ENCODE results near the gene DENND1A. TPM values are rescaled to one million over a fixed set of nuclear protein-coding genes. Genes with fewer than 3 reads are reported as not detected.

DENND1A gene
- total RNA-seq, 1 donor from 2014 or later = 13.9 TPM

DNA sequence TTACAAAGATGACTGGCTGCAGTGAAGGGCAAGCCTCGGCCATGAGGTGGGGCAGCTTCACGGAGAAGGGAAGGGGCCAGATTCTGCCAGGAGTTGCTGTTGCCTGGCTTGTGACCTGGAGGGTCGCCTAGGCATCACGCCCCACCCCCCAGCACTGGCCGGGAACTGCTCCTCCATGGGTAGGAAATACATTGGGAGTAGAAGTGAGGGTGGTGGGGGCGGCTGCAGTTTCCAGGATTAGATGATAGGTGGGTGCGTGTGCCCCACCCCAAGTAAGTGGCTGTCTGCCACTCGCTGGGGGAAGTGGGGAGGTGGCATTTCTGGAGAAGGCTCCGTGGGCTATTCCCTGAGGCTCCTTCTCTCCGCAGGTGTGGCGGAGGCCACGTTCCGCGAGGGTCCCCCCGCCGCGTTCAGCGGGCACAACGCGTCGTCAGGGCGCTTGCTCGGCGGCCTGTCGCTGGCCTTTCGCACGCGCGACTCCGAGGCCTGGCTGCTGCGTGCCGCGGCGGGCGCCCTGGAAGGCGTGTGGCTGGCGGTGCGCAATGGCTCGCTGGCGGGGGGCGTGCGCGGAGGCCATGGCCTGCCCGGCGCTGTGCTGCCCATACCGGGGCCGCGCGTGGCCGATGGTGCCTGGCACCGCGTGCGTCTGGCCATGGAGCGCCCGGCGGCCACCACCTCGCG lies 557.0 kb downstream of the DENND1A start:
- no peak for DNase-seq
- peaks cover 18% of the 10 kb centered on the region for H3K27me3 Mint-ChIP-seq (ENCODE audit: unreplicated experiment)
- peaks cover 14% of the 10 kb centered on the region for H3K4me1 Mint-ChIP-seq (ENCODE audit: low read depth, unreplicated experiment)
- TF ChIP-seq, protein P1, sequence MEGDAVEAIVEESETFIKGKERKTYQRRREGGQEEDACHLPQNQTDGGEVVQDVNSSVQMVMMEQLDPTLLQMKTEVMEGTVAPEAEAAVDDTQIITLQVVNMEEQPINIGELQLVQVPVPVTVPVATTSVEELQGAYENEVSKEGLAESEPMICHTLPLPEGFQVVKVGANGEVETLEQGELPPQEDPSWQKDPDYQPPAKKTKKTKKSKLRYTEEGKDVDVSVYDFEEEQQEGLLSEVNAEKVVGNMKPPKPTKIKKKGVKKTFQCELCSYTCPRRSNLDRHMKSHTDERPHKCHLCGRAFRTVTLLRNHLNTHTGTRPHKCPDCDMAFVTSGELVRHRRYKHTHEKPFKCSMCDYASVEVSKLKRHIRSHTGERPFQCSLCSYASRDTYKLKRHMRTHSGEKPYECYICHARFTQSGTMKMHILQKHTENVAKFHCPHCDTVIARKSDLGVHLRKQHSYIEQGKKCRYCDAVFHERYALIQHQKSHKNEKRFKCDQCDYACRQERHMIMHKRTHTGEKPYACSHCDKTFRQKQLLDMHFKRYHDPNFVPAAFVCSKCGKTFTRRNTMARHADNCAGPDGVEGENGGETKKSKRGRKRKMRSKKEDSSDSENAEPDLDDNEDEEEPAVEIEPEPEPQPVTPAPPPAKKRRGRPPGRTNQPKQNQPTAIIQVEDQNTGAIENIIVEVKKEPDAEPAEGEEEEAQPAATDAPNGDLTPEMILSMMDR (IDR thresholded peaks at IDR 0.05; ENCODE audit: partially characterized antibody, unreplicated experiment) = no peak
- H3K9me3 Mint-ChIP-seq (ENCODE audit: unreplicated experiment) = peaks cover 4% of the 10 kb centered on the region
- no peak overlapping the region for H3K27ac Mint-ChIP-seq (ENCODE audit: unreplicated experiment)
- peak overlapping the region; percentile 34 for H3K4me3 Mint-ChIP-seq (ENCODE audit: unreplicated experiment)
- H3K36me3 Mint-ChIP-seq (ENCODE audit: unreplicated experiment) = no peaks in the 10 kb centered on the region

DNA sequence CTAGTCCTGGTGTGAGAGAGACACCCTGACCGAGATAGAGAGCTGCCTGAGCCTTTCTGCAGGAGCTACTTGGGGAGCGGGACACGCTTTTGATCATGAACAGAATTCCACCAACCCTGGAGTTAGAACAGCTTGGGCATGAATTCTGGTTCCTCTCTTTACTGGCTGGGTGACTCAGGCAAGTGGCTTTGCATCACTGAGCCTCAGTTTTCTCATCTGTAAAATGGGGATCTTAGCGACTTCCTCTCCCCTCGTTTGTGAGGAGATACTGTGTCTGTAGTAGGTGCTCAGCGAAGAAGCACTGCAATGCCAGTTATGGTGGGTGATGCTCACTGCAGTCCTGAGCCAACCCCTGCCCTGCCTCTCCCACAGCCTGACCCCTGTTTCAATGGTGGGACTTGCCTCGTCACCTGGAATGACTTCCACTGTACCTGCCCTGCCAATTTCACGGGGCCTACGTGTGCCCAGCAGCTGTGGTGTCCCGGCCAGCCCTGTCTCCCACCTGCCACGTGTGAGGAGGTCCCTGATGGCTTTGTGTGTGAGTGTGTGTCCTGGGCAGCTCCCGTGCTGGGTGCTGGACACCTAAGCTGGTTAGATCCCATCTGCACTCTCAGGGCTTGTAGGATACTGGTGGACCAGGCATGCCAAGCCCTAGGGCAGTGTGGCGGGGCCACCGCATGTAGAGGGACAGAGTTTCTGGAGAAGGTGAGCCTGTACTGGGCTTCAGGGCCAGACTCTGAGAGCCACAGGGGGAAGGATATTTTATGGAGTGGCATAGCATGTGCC lies 557.9 kb downstream of the DENND1A start:
- TF ChIP-seq, protein P1 (IDR thresholded peaks at IDR 0.05; ENCODE audit: partially characterized antibody, unreplicated experiment) = no peak
- H3K4me3 Mint-ChIP-seq (ENCODE audit: unreplicated experiment) = peak overlapping the region; percentile 34
- no peaks in the 10 kb centered on the region for H3K36me3 Mint-ChIP-seq (ENCODE audit: unreplicated experiment)
- peaks cover 10% of the 10 kb centered on the region for H3K4me1 Mint-ChIP-seq (ENCODE audit: low read depth, unreplicated experiment)
- H3K27me3 Mint-ChIP-seq (ENCODE audit: unreplicated experiment) = peaks cover 19% of the 10 kb centered on the region
- peaks cover 4% of the 10 kb centered on the region for H3K9me3 Mint-ChIP-seq (ENCODE audit: unreplicated experiment)
- no peak overlapping the region for H3K27ac Mint-ChIP-seq (ENCODE audit: unreplicated experiment)
- no peak for DNase-seq

DNA sequence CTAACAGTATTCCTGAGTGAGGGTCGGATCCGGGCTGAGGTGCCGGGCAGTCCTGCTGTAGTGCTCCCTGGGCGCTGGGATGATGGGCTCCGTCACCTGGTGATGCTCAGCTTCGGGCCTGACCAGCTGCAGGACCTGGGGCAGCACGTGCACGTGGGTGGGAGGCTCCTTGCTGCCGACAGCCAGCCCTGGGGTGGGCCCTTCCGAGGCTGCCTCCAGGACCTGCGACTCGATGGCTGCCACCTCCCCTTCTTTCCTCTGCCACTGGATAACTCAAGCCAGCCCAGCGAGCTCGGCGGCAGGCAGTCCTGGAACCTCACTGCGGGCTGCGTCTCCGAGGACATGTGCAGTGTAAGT lies 558.7 kb downstream of the DENND1A start:
- peaks cover 19% of the 10 kb centered on the region for H3K27me3 Mint-ChIP-seq (ENCODE audit: unreplicated experiment)
- H3K36me3 Mint-ChIP-seq (ENCODE audit: unreplicated experiment) = no peaks in the 10 kb centered on the region
- DNase-seq = no peak
- no peak overlapping the region for H3K4me3 Mint-ChIP-seq (ENCODE audit: unreplicated experiment)
- TF ChIP-seq, protein P1 (IDR thresholded peaks at IDR 0.05; ENCODE audit: partially characterized antibody, unreplicated experiment) = no peak
- H3K27ac Mint-ChIP-seq (ENCODE audit: unreplicated experiment) = no peak overlapping the region
- H3K4me1 Mint-ChIP-seq (ENCODE audit: low read depth, unreplicated experiment) = peaks cover 10% of the 10 kb centered on the region
- peaks cover 4% of the 10 kb centered on the region for H3K9me3 Mint-ChIP-seq (ENCODE audit: unreplicated experiment)

DNA sequence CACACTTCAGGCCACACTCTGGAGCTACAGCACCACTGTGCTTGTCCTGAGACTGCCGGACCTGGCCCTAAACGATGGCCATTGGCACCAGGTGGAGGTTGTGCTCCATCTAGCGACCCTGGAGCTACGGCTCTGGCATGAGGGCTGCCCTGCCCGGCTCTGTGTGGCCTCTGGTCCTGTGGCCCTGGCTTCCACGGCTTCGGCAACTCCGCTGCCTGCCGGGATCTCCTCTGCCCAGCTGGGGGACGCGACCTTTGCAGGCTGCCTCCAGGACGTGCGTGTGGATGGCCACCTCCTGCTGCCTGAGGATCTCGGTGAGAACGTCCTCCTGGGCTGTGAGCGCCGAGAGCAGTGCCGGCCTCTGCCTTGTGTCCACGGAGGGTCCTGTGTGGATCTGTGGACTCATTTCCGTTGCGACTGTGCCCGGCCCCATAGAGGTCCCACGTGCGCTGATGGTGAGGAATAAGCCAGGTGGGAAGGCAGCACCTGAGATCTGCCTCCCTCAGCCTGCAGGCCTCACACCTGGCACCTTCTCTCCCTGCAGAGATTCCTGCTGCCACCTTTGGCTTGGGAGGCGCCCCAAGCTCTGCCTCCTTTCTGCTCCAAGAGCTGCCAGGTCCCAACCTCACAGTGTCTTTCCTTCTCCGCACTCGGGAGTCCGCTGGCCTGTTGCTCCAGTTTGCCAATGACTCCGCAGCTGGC lies 559.2 kb downstream of the DENND1A start:
- Mint-ChIP-seq H3K27me3 (ENCODE audit: unreplicated experiment) (peaks cover 19% of the 10 kb centered on the region), H3K36me3 (ENCODE audit: unreplicated experiment) (no peaks in the 10 kb centered on the region), H3K27ac (ENCODE audit: unreplicated experiment) (no peak overlapping the region), H3K9me3 (ENCODE audit: unreplicated experiment) (peaks cover 4% of the 10 kb centered on the region), H3K4me3 (ENCODE audit: unreplicated experiment) (no peak overlapping the region), H3K4me1 (ENCODE audit: low read depth, unreplicated experiment) (peaks cover 10% of the 10 kb centered on the region)
- no peak for DNase-seq
- TF ChIP-seq, protein P1 (IDR thresholded peaks at IDR 0.05; ENCODE audit: partially characterized antibody, unreplicated experiment) = no peak

All from glutamatergic neuron (in vitro differentiated cells).